CD4-positive, CD25-positive, alpha-beta regulatory T cell (primary cell): ENCODE results near the gene TECRL. TPM values are rescaled to one million over a fixed set of nuclear protein-coding genes. Genes with fewer than 3 reads are reported as not detected.

ENCODE experiments used
- ATAC-seq, 2 donors: fragments of 150-1000 bp; cut with Tn5 transposase; one replicate each; pipeline ENCODE4 v1.10.0; 2021; ENCODE audit warnings: low read depth in 2 of 2, moderate number of reproducible peaks in 2 of 2, moderate library complexity in 1 of 2
- DNase-seq, 3 donors: peaks; one replicate each; pipeline versions ENCODE4 v3.0.0 to v3.0.0-alpha.2; 2012 to 2022; ENCODE audit warnings: mixed read lengths in 1 of 3
- H3K27ac ChIP-seq: one replicate; pipeline ENCODE4 v1.7.0; 2013; ENCODE audit warnings: mild to moderate bottlenecking, low read length; ENCODE audit not compliant: insufficient read depth, poor library complexity, severe bottlenecking
- H3K27me3 ChIP-seq: one replicate; pipeline ENCODE4 v1.7.0; 2013; ENCODE audit warnings: low read length; ENCODE audit not compliant: control insufficient read depth, insufficient read depth
- H3K36me3 ChIP-seq: one replicate; pipeline ENCODE4 v1.7.0; 2013; ENCODE audit warnings: mild to moderate bottlenecking, low read length, moderate library complexity; ENCODE audit not compliant: control insufficient read depth, insufficient read depth
- H3K4me1 ChIP-seq: 2 replicates; pipeline ENCODE4 v1.7.0; 2013; ENCODE audit warnings: mild to moderate bottlenecking, low read length; ENCODE audit not compliant: insufficient read depth, control insufficient read depth, poor library complexity, severe bottlenecking
- H3K4me3 ChIP-seq: one replicate; pipeline ENCODE4 v1.7.0; 2013; ENCODE audit warnings: low read depth, mild to moderate bottlenecking, low read length, moderate library complexity
- H3K9me3 ChIP-seq, 2 experiments: 1 replicate in 1 of 2; 2 replicates in 1 of 2; pipeline ENCODE4 v1.7.0; 2013; ENCODE audit warnings: low read length in 2 of 2, mild to moderate bottlenecking in 1 of 2, moderate library complexity in 1 of 2; ENCODE audit not compliant: control insufficient read depth in 2 of 2
- H3K27ac Mint-ChIP-seq, 3 donors: one replicate each; pipeline ENCODE4 v1.8.0; 2020 to 2022; ENCODE audit warnings: mild to moderate bottlenecking in 3 of 3, mixed read lengths in 3 of 3, moderate library complexity in 2 of 3
- H3K27me3 Mint-ChIP-seq: one replicate; pipeline ENCODE4 v1.8.0; 2022; ENCODE audit warnings: mild to moderate bottlenecking, mixed read lengths
- H3K36me3 Mint-ChIP-seq: one replicate; pipeline ENCODE4 v1.8.0; 2020; ENCODE audit warnings: mixed read lengths
- H3K4me1 Mint-ChIP-seq, 4 donors: one replicate each; pipeline ENCODE4 v1.8.0; 2020 to 2022; ENCODE audit warnings: mixed read lengths in 4 of 4, mild to moderate bottlenecking in 1 of 4
- H3K4me3 Mint-ChIP-seq, 4 donors: one replicate each; pipeline ENCODE4 v1.8.0; 2020 to 2022; ENCODE audit warnings: mild to moderate bottlenecking in 4 of 4, mixed read lengths in 4 of 4, moderate library complexity in 3 of 4
- H3K9me3 Mint-ChIP-seq, 7 donors: one replicate each; pipeline ENCODE4 v1.8.0; 2020 to 2022; ENCODE audit warnings: mixed read lengths in 7 of 7, mild to moderate bottlenecking in 3 of 7, moderate library complexity in 2 of 7
- polyA plus RNA-seq, 4 donors: library from polyadenylated mRNA; unstranded; fragments of 300-500 nt; fragmentation: Illumina TruSeq; gene quantifications; one replicate each; pipeline ENCODE4 v1.2.3, GENCODE V29; 2021
- total RNA-seq: library from RNA; stranded (reverse); gene quantifications from one replicate; pipeline ENCODE4 v1.2.3, GENCODE V29; 2022

TECRL gene
- total and polyA plus RNA-seq, 5 donors from 2014 or later: not detected

GRCh38 chr4:64327237-64327636 lies 82.0 kb downstream of the TECRL start:
- no peak overlapping the region for H3K27ac ChIP-seq
- Mint-ChIP-seq H3K27ac (no peak overlapping the region), H3K4me1 (no peaks in the 10 kb centered on the region), H3K27me3 (no peaks in the 10 kb centered on the region), H3K36me3 (no peaks in the 10 kb centered on the region), H3K4me3 (no peak overlapping the region), H3K9me3 (peaks cover 1 to 17% (median 5%) of the 10 kb centered on the region in 7 donors)
- H3K27me3 ChIP-seq: no peaks in the 10 kb centered on the region
- DNase-seq (no peak), ATAC-seq (no peak)
- H3K9me3 ChIP-seq: peaks cover 0 to 5% of the 10 kb centered on the region in 2 experiments
- no peaks in the 10 kb centered on the region for H3K4me1 ChIP-seq
- no peak overlapping the region for H3K4me3 ChIP-seq
- no peaks in the 10 kb centered on the region for H3K36me3 ChIP-seq

DNA sequence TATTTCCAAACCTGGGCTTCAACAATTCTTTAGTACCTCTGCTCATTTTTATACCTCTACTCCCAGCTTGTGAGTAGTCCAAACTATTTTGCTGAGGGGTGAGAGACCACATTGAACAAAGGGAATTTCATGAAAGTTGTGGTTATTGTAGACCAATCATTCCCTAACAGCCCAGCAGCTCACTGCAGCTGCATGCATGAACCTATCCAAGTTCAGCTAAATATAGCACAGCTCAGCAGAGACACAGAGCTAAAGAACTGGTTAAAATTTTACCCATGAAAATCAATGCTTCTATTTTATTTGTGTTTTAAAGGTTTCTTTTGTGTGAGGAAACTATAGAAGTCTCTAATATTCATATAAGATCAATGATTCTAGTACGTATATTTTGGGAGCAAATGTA lies 82.7 kb downstream of the TECRL start:
- Histone ChIP-seq H3K36me3 (no peaks in the 10 kb centered on the region), H3K27ac (no peak overlapping the region), H3K27me3 (no peaks in the 10 kb centered on the region), H3K4me3 (no peak overlapping the region), H3K4me1 (no peaks in the 10 kb centered on the region), H3K9me3 (no peaks in the 10 kb centered on the region)
- H3K27ac Mint-ChIP-seq: no peak overlapping the region
- H3K4me3 Mint-ChIP-seq: no peak overlapping the region
- H3K9me3 Mint-ChIP-seq: peaks cover 0 to 15% (median 6%) of the 10 kb centered on the region in 7 donors
- DNase-seq (no peak), ATAC-seq (no peak)
- no peaks in the 10 kb centered on the region for H3K27me3 Mint-ChIP-seq
- H3K36me3 Mint-ChIP-seq: no peaks in the 10 kb centered on the region
- no peaks in the 10 kb centered on the region for H3K4me1 Mint-ChIP-seq

- DNase-seq (no peak), ATAC-seq (no peak)
- no peaks in the 10 kb centered on the region for H3K27me3 Mint-ChIP-seq
- Histone ChIP-seq H3K4me1 (no peaks in the 10 kb centered on the region), H3K36me3 (no peaks in the 10 kb centered on the region), H3K27ac (no peak overlapping the region), H3K27me3 (no peaks in the 10 kb centered on the region), H3K4me3 (no peak overlapping the region), H3K9me3 (peaks cover 7 to 9% of the 10 kb centered on the region in 2 experiments)
- no peak overlapping the region for H3K4me3 Mint-ChIP-seq
- H3K9me3 Mint-ChIP-seq: peaks cover 0 to 17% (median 5%) of the 10 kb centered on the region in 7 donors
- H3K4me1 Mint-ChIP-seq: no peaks in the 10 kb centered on the region
- H3K36me3 Mint-ChIP-seq: no peaks in the 10 kb centered on the region
- no peak overlapping the region for H3K27ac Mint-ChIP-seq
Measured at GRCh38 chr4:64306255-64306565, 103.0 kb downstream of the TECRL start.

- Mint-ChIP-seq H3K4me3 (no peak overlapping the region), H3K4me1 (no peaks in the 10 kb centered on the region), H3K27me3 (no peaks in the 10 kb centered on the region), H3K27ac (no peak overlapping the region), H3K9me3 (peaks cover 0 to 17% (median 2%) of the 10 kb centered on the region in 7 donors), H3K36me3 (no peaks in the 10 kb centered on the region)
- Histone ChIP-seq H3K27ac (no peak overlapping the region), H3K36me3 (no peaks in the 10 kb centered on the region), H3K27me3 (no peaks in the 10 kb centered on the region), H3K9me3 (peaks cover 7 to 9% of the 10 kb centered on the region in 2 experiments), H3K4me3 (no peak overlapping the region), H3K4me1 (no peaks in the 10 kb centered on the region)
- no peak for DNase-seq
- ATAC-seq: no peak
Measured at GRCh38 chr4:64305565-64306254, 103.5 kb downstream of the TECRL start.

DNA sequence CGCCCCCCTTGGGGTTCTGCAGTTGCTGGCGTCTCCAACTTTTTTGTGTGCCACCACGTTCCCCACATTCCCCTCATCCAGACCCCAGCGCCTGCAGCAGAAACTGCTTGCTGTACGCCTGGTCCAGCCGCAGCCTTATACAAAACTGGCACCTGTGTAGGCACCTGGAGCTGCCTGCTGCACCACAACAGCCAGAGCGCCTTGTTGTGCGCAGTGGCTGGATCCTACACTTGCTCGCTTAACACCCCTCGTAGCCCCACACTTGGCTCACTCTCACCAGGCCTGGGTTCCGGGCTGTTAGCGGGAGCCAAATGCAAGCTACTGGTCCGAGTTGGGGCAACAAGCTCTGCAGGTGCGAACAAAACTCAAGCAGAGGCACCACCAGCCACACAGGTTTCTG lies 136.8 kb downstream of the TECRL start:
- Histone ChIP-seq H3K4me3 (no peak overlapping the region), H3K4me1 (no peaks in the 10 kb centered on the region), H3K9me3 (no peaks in the 10 kb centered on the region), H3K27ac (no peak overlapping the region), H3K27me3 (no peaks in the 10 kb centered on the region), H3K36me3 (no peaks in the 10 kb centered on the region)
- H3K4me3 Mint-ChIP-seq: no peak overlapping the region
- peaks cover 0 to 4% (median 2%) of the 10 kb centered on the region in 7 donors for H3K9me3 Mint-ChIP-seq
- no peaks in the 10 kb centered on the region for H3K36me3 Mint-ChIP-seq
- no peak for DNase-seq
- no peaks in the 10 kb centered on the region for H3K4me1 Mint-ChIP-seq
- no peaks in the 10 kb centered on the region for H3K27me3 Mint-ChIP-seq
- H3K27ac Mint-ChIP-seq: no peak overlapping the region
- ATAC-seq: no peak

DNA sequence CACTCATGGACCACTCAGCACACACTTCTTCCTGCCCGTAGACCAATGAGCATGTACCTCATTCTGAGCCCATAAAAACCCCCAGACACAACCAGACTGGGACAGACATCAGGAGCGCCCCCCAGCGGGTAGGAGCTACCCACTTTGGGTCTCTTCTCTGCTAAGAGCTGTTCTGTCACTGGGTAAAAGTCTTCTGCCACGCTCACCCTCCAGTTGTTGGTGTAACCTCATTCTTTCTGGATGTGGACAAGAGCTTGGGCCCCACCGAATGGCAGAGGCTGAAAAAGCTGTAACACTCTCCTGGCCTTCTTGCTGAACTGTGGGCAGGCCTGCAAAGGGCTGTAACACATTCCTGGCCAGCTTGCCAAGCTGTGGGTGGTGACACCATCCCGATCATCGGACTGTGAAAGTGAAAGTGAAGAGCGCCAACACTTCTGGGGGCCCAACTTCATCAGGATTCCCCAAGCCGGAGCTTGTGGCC lies 137.6 kb downstream of the TECRL start:
- H3K4me3 ChIP-seq: no peak overlapping the region
- H3K27me3 ChIP-seq: no peaks in the 10 kb centered on the region
- no peaks in the 10 kb centered on the region for H3K4me1 Mint-ChIP-seq
- ATAC-seq (no peak), DNase-seq (no peak)
- H3K27me3 Mint-ChIP-seq: no peaks in the 10 kb centered on the region
- no peaks in the 10 kb centered on the region for H3K36me3 Mint-ChIP-seq
- H3K9me3 ChIP-seq: no peaks in the 10 kb centered on the region
- H3K4me3 Mint-ChIP-seq: no peak overlapping the region
- no peaks in the 10 kb centered on the region for H3K4me1 ChIP-seq
- H3K27ac ChIP-seq: no peak overlapping the region
- H3K36me3 ChIP-seq: no peaks in the 10 kb centered on the region
- no peak overlapping the region for H3K27ac Mint-ChIP-seq
- peaks cover 0 to 9% (median 6%) of the 10 kb centered on the region in 7 donors for H3K9me3 Mint-ChIP-seq

GRCh38 chr4:64266669-64267068 lies 142.6 kb downstream of the TECRL start:
- Mint-ChIP-seq H3K27ac (no peak overlapping the region), H3K36me3 (no peaks in the 10 kb centered on the region), H3K9me3 (peaks cover 0 to 18% (median 4%) of the 10 kb centered on the region in 7 donors), H3K27me3 (no peaks in the 10 kb centered on the region), H3K4me3 (no peak overlapping the region), H3K4me1 (no peaks in the 10 kb centered on the region)
- no peak for DNase-seq
- no peak overlapping the region for H3K4me3 ChIP-seq
- H3K27me3 ChIP-seq: no peaks in the 10 kb centered on the region
- ATAC-seq: no peak
- H3K4me1 ChIP-seq: no peaks in the 10 kb centered on the region
- H3K36me3 ChIP-seq: no peaks in the 10 kb centered on the region
- H3K9me3 ChIP-seq: peaks cover 0 to 9% of the 10 kb centered on the region in 2 experiments
- H3K27ac ChIP-seq: no peak overlapping the region

DNA sequence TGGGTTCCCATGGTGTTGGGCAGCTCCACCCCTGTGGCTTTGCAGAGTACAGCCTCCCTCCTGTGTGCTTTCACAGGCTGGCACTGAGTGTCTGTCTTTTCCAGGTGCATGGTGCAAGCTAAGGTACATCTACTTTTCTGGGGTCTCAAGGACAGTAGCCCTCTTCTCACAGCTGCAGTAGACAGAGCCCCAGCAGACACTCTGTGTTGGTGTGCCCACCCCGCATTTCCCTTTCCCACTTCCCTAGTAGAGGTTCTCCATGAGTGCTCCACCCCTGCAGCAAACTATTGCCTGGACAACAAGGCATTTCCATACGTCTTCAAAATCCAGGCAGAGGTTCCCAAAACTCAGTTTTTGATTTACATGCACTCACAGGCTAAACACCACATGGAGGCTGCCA lies 143.0 kb downstream of the TECRL start:
- ATAC-seq (no peak), DNase-seq (no peak)
- peaks cover 0 to 9% of the 10 kb centered on the region in 2 experiments for H3K9me3 ChIP-seq
- H3K4me3 Mint-ChIP-seq: no peak overlapping the region
- no peak overlapping the region for H3K27ac ChIP-seq
- peaks cover 0 to 18% (median 4%) of the 10 kb centered on the region in 7 donors for H3K9me3 Mint-ChIP-seq
- no peaks in the 10 kb centered on the region for H3K27me3 Mint-ChIP-seq
- H3K4me3 ChIP-seq: no peak overlapping the region
- no peaks in the 10 kb centered on the region for H3K36me3 Mint-ChIP-seq
- H3K27me3 ChIP-seq: no peaks in the 10 kb centered on the region
- H3K4me1 ChIP-seq: no peaks in the 10 kb centered on the region
- no peak overlapping the region for H3K27ac Mint-ChIP-seq
- H3K4me1 Mint-ChIP-seq: no peaks in the 10 kb centered on the region
- no peaks in the 10 kb centered on the region for H3K36me3 ChIP-seq
